PC-3 (cell line): ENCODE data around the gene ADM2. TPM values are rescaled to one million over a fixed set of nuclear protein-coding genes. Genes with fewer than 3 reads are reported as not detected.

ENCODE experiments used
- ATAC-seq: fragments of 200-7000 bp; cut with Tn5 transposase; 2 replicates; pipeline ENCODE4 v1.9.1; 2020; ENCODE audit warnings: mild to moderate bottlenecking, moderate library complexity
- BruUV-seq: library from RNA; stranded (reverse); fragments of 400-500 nt; replicated peaks from 2 replicates; lab custom pipeline; 2021; lab: Mats Ljungman, UMichigan
- CTCF ChIA-PET: fragments of 300-600 bp; sonication (Branson Sonifier 250); formaldehyde crosslinking; loops from one replicate; lab custom pipeline; 2022; ENCODE audit warnings: antibody characterized with exemption; lab: Charles Lee
- POLR2A ChIA-PET: fragments of 300-600 bp; sonication (Branson Sonifier 250); formaldehyde crosslinking; loops from one replicate; lab custom pipeline; 2022; ENCODE audit warnings: antibody characterized with exemption; ENCODE audit not compliant: unreplicated experiment; lab: Charles Lee
- DNase-seq: peaks from one replicate; pipeline ENCODE4 v3.0.0-alpha.2; 2015
- H2AFZ ChIP-seq: fragments of 300-600 bp; sonication (generic); 2 replicates; pipeline ENCODE4 v1.6.0; 2016; ENCODE audit warnings: antibody characterized with exemption, low read length
- H3F3A ChIP-seq: fragments of 300-600 bp; sonication (generic); one replicate; pipeline ENCODE4 v1.6.0; 2017; ENCODE audit warnings: antibody characterized with exemption, low read length, control low read depth, mild to moderate bottlenecking; ENCODE audit not compliant: unreplicated experiment
- H3K27ac ChIP-seq: fragments of 300-600 bp; sonication (generic); 2 replicates; pipeline ENCODE4 v1.5.1; 2016; ENCODE audit warnings: mild to moderate bottlenecking, low read length
- H3K27me3 ChIP-seq: fragments of 300-600 bp; sonication (generic); 2 replicates; pipeline ENCODE4 v1.6.1; 2016; ENCODE audit warnings: low read length, mixed read lengths
- H3K36me3 ChIP-seq: fragments of 300-600 bp; sonication (generic); 2 replicates; pipeline ENCODE4 v1.6.1; 2016; ENCODE audit warnings: low read depth, mixed run types, low read length, mixed read lengths
- H3K4me1 ChIP-seq: fragments of 300-600 bp; sonication (generic); 2 replicates; pipeline ENCODE4 v1.5.1; 2016; ENCODE audit warnings: low read length; ENCODE audit not compliant: insufficient read depth
- H3K4me2 ChIP-seq: fragments of 300-600 bp; sonication (generic); 2 replicates; pipeline ENCODE4 v1.6.0; 2016; ENCODE audit warnings: low read length
- H3K4me3 ChIP-seq: fragments of 300-600 bp; sonication (generic); 2 replicates; pipeline ENCODE4 v1.5.1; 2016; ENCODE audit warnings: mild to moderate bottlenecking, low read length, mixed read lengths
- H3K79me2 ChIP-seq: fragments of 300-600 bp; sonication (generic); 2 replicates; pipeline ENCODE4 v1.6.1; 2017; ENCODE audit warnings: low read length, mixed read lengths
- H3K9ac ChIP-seq: fragments of 300-600 bp; sonication (generic); 2 replicates; pipeline ENCODE4 v1.6.0; 2016; ENCODE audit warnings: mild to moderate bottlenecking, low read length
- H3K9me2 ChIP-seq: fragments of 300-600 bp; sonication (generic); replicated peaks from 2 replicates; pipeline ENCODE4 v1.6.1; 2016; ENCODE audit warnings: mixed run types, low read length, mixed read lengths
- H3K9me3 ChIP-seq: fragments of 300-600 bp; sonication (generic); 2 replicates; pipeline ENCODE4 v1.6.1; 2016; ENCODE audit warnings: low read length, mixed read lengths
- H4K20me1 ChIP-seq: fragments of 300-600 bp; sonication (generic); 2 replicates; pipeline ENCODE4 v1.6.1; 2016; ENCODE audit warnings: low read length, mixed read lengths
- CTCF ChIP-seq: fragments of 300-600 bp; sonication (generic); conservative IDR thresholded peaks from 2 replicates; pipeline ENCODE4 v1.5.1; 2017; ENCODE audit warnings: antibody characterized with exemption, low read depth, mild to moderate bottlenecking, low read length
- EZH2 ChIP-seq: fragments of 300-600 bp; sonication (generic); IDR thresholded peaks from one replicate; pipeline ENCODE4 v1.6.1; 2017; ENCODE audit warnings: antibody characterized with exemption, mild to moderate bottlenecking, low read length; ENCODE audit not compliant: unreplicated experiment
- EZH2phosphoT487 ChIP-seq: fragments of 300-600 bp; sonication (generic); IDR thresholded peaks from 2 replicates; pipeline ENCODE4 v1.6.1; 2018; ENCODE audit warnings: mild to moderate bottlenecking, antibody characterized with exemption, low read length, borderline replicate concordance
- intact Hi-C: fragments of 100-400 bp; cut with micrococcal nuclease; formaldehyde crosslinking; loops from 2 replicates; pipeline ENCODE4 v1.9.0; 2023
- total RNA-seq: library from RNA; depleted of rRNA; stranded (reverse); fragments of >200 nt; gene quantifications from 2 replicates; pipeline ENCODE4 v1.2.3, GENCODE V29; 2014; rRNA removed

Gene ADM2
- total RNA-seq, 1 experiment from 2014 or later, result 1.8 TPM

GRCh38 chr22:50535113-50535512 lies 53.8 kb downstream of the ADM2 start:
- Histone ChIP-seq H3K36me3 (no peaks in the 10 kb centered on the region), H4K20me1 (no peaks in the 10 kb centered on the region), H3K27ac (no peak overlapping the region), H3K9ac (no peak overlapping the region), H3F3A (no peaks in the 10 kb centered on the region), H3K9me3 (no peaks in the 10 kb centered on the region), H3K4me2 (no peak overlapping the region), H3K79me2 (no peaks in the 10 kb centered on the region), H3K4me3 (no peak overlapping the region), H3K27me3 (no peaks in the 10 kb centered on the region), H3K4me1 (peaks cover 21% of the 10 kb centered on the region), H2AFZ (no peak overlapping the region), H3K9me2 (no peaks in the 10 kb centered on the region)
- ATAC-seq (no peak), DNase-seq (no peak)
- POLR2A ChIA-PET, result no interaction called here
- CTCF ChIA-PET, result no interaction called here
- intact Hi-C loops, result no loop called here
- no TSS peak for BruUV-seq
- TF ChIP-seq EZH2, result no peak
- TF ChIP-seq EZH2phosphoT487, result no peak
- no peak for TF ChIP-seq CTCF

Other genes with a start within 250 kb of the ADM2 start
- 32.1 and 39.5 TPM in 2 replicates for gene TUBGCP6, start 236.5 kb upstream of the ADM2 start, total RNA-seq
- gene HDAC10, start 230.3 kb upstream of the ADM2 start, total RNA-seq, result 25.8 and 34.5 TPM in 2 replicates
- gene MAPK12, start 219.9 kb upstream of the ADM2 start, total RNA-seq, result 22.4 and 22.5 TPM in 2 replicates
- gene MAPK11, start 211.2 kb upstream of the ADM2 start, total RNA-seq, result 7.0 and 7.6 TPM in 2 replicates
- 68.2 and 82.9 TPM in 2 replicates for gene PLXNB2, start 173.9 kb upstream of the ADM2 start, total RNA-seq
- 1.1 and 1.7 TPM in 2 replicates for gene DENND6B, start 154.5 kb upstream of the ADM2 start, total RNA-seq
- 46.2 and 54.0 TPM in 2 replicates for gene PPP6R2, start 138.2 kb upstream of the ADM2 start, total RNA-seq
- 48.5 and 67.1 TPM in 2 replicates for gene SBF1, start 6.5 kb upstream of the ADM2 start, total RNA-seq
- not detected in 2 replicates for gene MIOX, start 5.3 kb downstream of the ADM2 start, total RNA-seq
- 42.4 and 52.2 TPM in 2 replicates for gene LMF2, start 26.2 kb downstream of the ADM2 start, total RNA-seq
- 75.4 and 92.1 TPM in 2 replicates for gene NCAPH2, start 26.7 kb downstream of the ADM2 start, total RNA-seq
- 5.7 and 5.8 TPM in 2 replicates for gene SCO2, start 44.1 kb downstream of the ADM2 start, total RNA-seq
- 12.3 and 21.8 TPM in 2 replicates for gene TYMP, start 48.5 kb downstream of the ADM2 start, total RNA-seq
- gene KLHDC7B, start 64.4 kb downstream of the ADM2 start, total RNA-seq, result 0.35 TPM in 1 of 2 replicates, not detected in the other
- gene SYCE3, start 81.4 kb downstream of the ADM2 start, total RNA-seq, result 1.3 TPM in 1 of 2 replicates, not detected in the other
- gene CPT1B, start 96.9 kb downstream of the ADM2 start, total RNA-seq, result 13.1 and 17.5 TPM in 2 replicates
- 27.0 and 31.5 TPM in 2 replicates for gene CHKB, start 101.3 kb downstream of the ADM2 start, total RNA-seq
- gene MAPK8IP2, start 119.2 kb downstream of the ADM2 start, total RNA-seq, result 1.2 and 1.5 TPM in 2 replicates
- 11.3 and 16.7 TPM in 2 replicates for gene ARSA, start 146.6 kb downstream of the ADM2 start, total RNA-seq
- 3.7 and 6.8 TPM in 2 replicates for gene SHANK3, start 191.3 kb downstream of the ADM2 start, total RNA-seq